Ascending aorta (tissue), 2 donors: Measurements from ENCODE around the gene MBD6. TPM values are rescaled to one million over a fixed set of nuclear protein-coding genes. Genes with fewer than 3 reads are reported as not detected.
"Not testable (repeated sequence)": the region's sequence is repeated elsewhere in the genome, so short reads cannot be mapped to it uniquely, and the experiment has no call there.

Experiments used
- DNase-seq, 2 donors: peaks; one replicate each; pipeline ENCODE4 v3.0.0-alpha.2; 2019; ENCODE audit warnings: low spot score in 2 of 2
- H3K27ac ChIP-seq, 2 donors: fragments of 200-600 bp; sonication (generic); one replicate each; pipeline ENCODE4 v1.5.1; 2016 to 2017; ENCODE audit warnings: mild to moderate bottlenecking in 1 of 2
- H3K27me3 ChIP-seq: fragments of 200-600 bp; sonication (generic); one replicate; pipeline ENCODE4 v1.5.1; 2017
- H3K36me3 ChIP-seq, 2 donors: fragments of 200-600 bp; sonication (generic); one replicate each; pipeline ENCODE4 v1.5.1; 2016
- H3K4me1 ChIP-seq, 2 donors: fragments of 200-600 bp; sonication (generic); one replicate each; pipeline ENCODE4 v1.5.1; 2016 to 2017; ENCODE audit warnings: mild to moderate bottlenecking in 1 of 2
- H3K4me3 ChIP-seq, 2 donors: fragments of 200-600 bp; sonication (generic); one replicate each; pipeline ENCODE4 v1.5.1; 2016 to 2017; ENCODE audit warnings: mild to moderate bottlenecking in 1 of 2
- H3K9me3 ChIP-seq, 2 donors: fragments of 200-600 bp; sonication (generic); one replicate each; pipeline ENCODE4 v1.5.1; 2016
- CTCF ChIP-seq, 3 experiments: fragments of 200-600 bp in 2 of 3; fragments of 450-650 bp in 1 of 3; sonication (generic) in 2 of 3; IDR thresholded peaks; one replicate each; pipeline ENCODE4 v1.5.1; 2016 to 2019; ENCODE audit warnings: antibody characterized with exemption in 3 of 3, mild to moderate bottlenecking in 1 of 3, moderate library complexity in 1 of 3
- intact Hi-C: fragments of 100-400 bp; cut with DNase I; formaldehyde crosslinking; loops from one replicate; pipeline ENCODE4 v1.15.1; 2023
- total RNA-seq: library from RNA; depleted of rRNA; stranded (reverse); fragments of >200 nt; gene quantifications from one replicate; pipeline ENCODE4 v1.1.0, GENCODE V29; 2016

Gene MBD6
- total RNA-seq, 1 donor from 2014 or later: 48.5 TPM

GRCh38 chr12:57491393-57492280, 31.0 kb upstream of the MBD6 start:
- Histone ChIP-seq H3K4me1 (peaks cover 8 to 10% of the 10 kb centered on the region in 2 donors), H3K9me3 (no peaks in the 10 kb centered on the region), H3K27me3 (no peaks in the 10 kb centered on the region), H3K36me3 (peaks cover 22 to 41% of the 10 kb centered on the region in 2 donors), H3K27ac (no peak overlapping the region), H3K4me3 (no peak overlapping the region)
- intact Hi-C loops: no loop called here
- TF ChIP-seq CTCF (IDR thresholded peaks at IDR 0.05): no peak
- no peak for DNase-seq

- intact Hi-C loops, H3K27me3 ChIP-seq, H3K9me3 ChIP-seq, H3K27ac ChIP-seq, H3K4me1 ChIP-seq, DNase-seq, H3K4me3 ChIP-seq: not testable (repeated sequence)
- H3K36me3 ChIP-seq: peaks cover 44 to 69% of the 10 kb centered on the region in 2 donors
These were observed 27.4 kb upstream of the MBD6 start for GRCh38 chr12:57495051-57495701.

GRCh38 chr12:57496822-57497221, 25.8 kb upstream of the MBD6 start:
- Histone ChIP-seq H3K4me3 (no peak overlapping the region), H3K36me3 (peaks cover 42 to 70% of the 10 kb centered on the region in 2 donors), H3K4me1 (no peaks in the 10 kb centered on the region), H3K27me3 (no peaks in the 10 kb centered on the region), H3K9me3 (no peaks in the 10 kb centered on the region), H3K27ac (no peak overlapping the region)
- DNase-seq: no peak
- no peak for TF ChIP-seq CTCF (IDR thresholded peaks at IDR 0.05)
- intact Hi-C loops: no loop called here

- Histone ChIP-seq H3K4me1 (no peaks in the 10 kb centered on the region), H3K4me3 (no peak overlapping the region), H3K36me3 (peaks cover 47 to 75% of the 10 kb centered on the region in 2 donors), H3K27ac (no peak overlapping the region), H3K27me3 (no peaks in the 10 kb centered on the region), H3K9me3 (no peaks in the 10 kb centered on the region)
- DNase-seq: no peak
- intact Hi-C loops: no loop called here
- TF ChIP-seq CTCF (IDR thresholded peaks at IDR 0.05): no peak
These were observed 25.1 kb upstream of the MBD6 start for GRCh38 chr12:57497223-57498131.

- Histone ChIP-seq H3K9me3 (no peaks in the 10 kb centered on the region), H3K27me3 (no peaks in the 10 kb centered on the region), H3K36me3 (peaks cover 51 to 81% of the 10 kb centered on the region in 2 donors), H3K27ac (no peak overlapping the region), H3K4me1 (no peaks in the 10 kb centered on the region), H3K4me3 (no peak overlapping the region)
- TF ChIP-seq CTCF (IDR thresholded peaks at IDR 0.05): no peak
- DNase-seq: no peak
- intact Hi-C loops: no loop called here
These were observed 24.5 kb upstream of the MBD6 start for GRCh38 chr12:57498132-57498502.
